HG03135 (cell line): ENCODE data around the gene INSIG2.

Experiments used
- ATAC-seq: cut with Tn5 transposase; IDR thresholded peaks from one replicate; pipeline ENCODE4 v1.9.1; 2021; ENCODE audit warnings: mild to moderate bottlenecking, moderate library complexity; ENCODE audit not compliant: unreplicated experiment

Gene INSIG2

GRCh38 chr2:118088051-118089024 lies at the start of gene INSIG2:
TSS of gene INSIG2 (plus strand) at chr2:118088471. CDS start at chr2:118096557, 8,086 bp downstream.
- peak; percentile 97 for ATAC-seq

DNA sequence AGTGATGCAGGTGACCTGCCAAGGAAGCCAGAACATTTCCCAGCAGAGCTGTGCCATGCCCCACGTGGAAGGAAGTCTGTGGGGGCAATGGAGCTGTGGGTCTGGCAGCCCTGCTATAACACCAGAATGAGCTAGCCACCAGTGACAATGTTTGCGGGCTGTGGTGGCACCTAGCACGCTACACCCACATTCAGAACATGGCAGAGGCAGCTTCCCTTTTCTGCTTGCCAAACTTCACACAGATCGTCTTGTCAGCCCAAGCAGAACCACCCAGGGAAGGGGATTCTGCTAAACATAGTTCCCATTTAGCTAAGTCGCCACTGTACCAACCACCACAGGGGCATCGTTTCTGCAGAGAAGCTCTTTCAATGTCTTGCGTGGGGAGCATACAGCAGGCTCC lies 47.4 kb upstream of the INSIG2 start:
- ATAC-seq, result no peak

GRCh38 chr2:118044103-118044716 lies 44.1 kb upstream of the INSIG2 start:
- no peak for ATAC-seq

DNA sequence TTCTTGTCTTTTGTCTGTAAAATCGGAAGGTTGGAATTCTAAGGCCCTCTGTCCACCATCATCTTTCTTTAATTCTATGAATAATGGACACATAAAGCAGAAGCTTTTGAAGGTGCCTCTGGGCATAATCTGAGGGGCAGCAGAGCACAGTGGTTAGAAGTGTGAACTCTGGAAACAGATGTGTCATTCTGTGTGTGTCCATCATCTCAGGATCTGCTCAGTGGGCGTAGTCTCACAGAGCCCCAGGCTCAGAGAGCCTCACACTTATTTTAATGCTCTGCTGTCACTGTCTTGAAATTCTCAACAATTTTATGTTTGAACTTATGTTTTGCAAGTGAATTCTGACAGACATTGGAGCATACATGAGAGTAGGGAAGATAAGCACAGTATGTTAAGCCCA lies 43.4 kb upstream of the INSIG2 start:
- no peak for ATAC-seq

DNA sequence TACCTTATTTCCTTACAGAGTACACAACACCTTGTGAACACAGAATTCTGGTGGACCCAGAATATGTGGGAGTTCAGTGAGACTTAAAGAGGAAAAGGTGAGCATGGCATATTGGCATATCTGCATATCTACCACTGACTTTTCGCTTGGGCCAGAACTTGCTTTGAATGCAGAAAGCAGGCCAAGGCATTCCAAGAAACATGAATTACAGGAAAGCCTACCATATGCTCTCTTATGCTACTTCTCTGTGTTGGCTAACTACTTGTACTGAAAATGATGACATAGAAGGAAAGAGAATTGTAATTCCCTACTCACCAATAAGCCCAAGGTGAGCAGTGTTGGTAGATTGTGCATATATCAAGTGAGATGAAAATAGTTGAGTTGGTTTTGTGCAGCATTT lies 43.0 kb upstream of the INSIG2 start:
- ATAC-seq, result no peak

GRCh38 chr2:118046634-118047210 lies 41.5 kb upstream of the INSIG2 start:
- ATAC-seq, result no peak

DNA sequence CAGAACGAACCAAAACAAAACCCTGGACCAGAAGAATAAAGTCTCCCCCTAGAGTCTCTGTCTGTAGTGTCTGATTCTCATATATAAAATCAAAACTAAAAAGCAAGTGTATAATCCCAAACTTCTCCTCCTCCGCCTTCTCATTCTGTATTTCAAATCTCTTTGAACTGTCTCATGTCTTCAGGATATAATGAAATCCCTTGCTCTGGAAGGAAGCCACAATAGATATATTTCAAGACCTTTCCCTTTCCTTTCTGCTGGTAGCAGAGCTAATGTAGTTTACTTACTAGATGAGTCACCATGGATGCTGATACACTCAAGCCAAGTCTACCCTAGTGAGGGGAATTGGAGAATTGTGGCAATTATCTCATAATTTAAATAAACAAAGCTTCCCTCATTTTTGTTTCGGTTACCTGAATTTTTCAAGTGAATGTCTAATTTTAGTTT lies 40.9 kb upstream of the INSIG2 start:
- ATAC-seq, result no peak

GRCh38 chr2:118048401-118048800 lies 39.9 kb upstream of the INSIG2 start:
- no peak for ATAC-seq

DNA sequence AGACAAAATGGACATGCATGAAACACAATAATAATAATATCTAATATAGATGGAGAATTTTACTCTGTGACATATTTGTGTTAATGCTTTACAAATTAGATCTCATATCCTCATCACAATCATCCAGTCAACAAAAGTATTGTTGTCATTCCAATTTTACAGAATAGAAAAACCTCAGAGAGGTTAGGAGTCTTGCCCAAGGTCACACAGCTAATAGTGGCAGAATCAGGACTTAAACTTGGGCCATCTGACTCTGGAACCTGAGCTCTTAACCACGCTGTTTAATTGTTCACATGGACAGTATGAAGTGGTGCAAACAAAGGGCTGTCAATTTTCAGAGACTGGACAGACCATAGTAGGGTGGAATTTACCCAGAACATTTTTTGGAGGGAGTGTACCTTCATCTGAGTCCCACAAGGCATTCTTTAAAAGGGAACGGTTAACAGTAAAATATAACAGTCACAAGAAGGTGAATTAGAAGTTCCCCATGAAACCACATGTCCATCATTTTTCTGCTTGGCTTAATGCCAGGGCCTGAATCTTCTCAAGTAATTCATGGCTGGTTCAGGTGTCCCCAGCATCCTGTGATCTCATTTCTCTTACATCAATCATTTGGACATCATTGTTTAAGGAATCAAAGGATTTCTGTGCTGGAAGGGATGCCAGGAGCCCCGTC lies 39.0 kb upstream of the INSIG2 start:
- ATAC-seq, result no peak

- no peak for ATAC-seq
These were observed 38.5 kb upstream of the INSIG2 start for GRCh38 chr2:118049816-118050140.

DNA sequence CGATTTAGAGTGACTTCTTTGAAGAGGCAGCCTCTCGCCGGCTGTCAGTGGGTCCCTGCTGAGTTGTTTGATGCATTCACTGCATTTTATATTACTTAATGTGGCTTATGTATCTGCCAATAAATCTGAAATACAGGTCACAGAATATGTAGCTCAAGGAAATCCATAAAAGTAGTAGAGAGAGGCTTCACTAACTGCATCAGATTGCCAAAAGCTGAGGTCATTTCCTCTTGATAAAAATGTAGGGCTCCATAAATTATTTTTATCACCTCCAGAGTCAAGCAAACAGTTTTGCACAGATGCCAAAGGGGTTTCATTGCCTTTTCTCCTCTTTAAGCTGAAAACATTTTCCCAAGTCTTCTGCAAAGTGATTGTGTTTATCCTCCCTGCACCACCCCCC lies 37.9 kb upstream of the INSIG2 start:
- ATAC-seq, result no peak

GRCh38 chr2:118050974-118051373 lies 37.3 kb upstream of the INSIG2 start:
- ATAC-seq, result no peak

- ATAC-seq, result no peak
These were observed 36.4 kb upstream of the INSIG2 start for GRCh38 chr2:118051826-118052358.

DNA sequence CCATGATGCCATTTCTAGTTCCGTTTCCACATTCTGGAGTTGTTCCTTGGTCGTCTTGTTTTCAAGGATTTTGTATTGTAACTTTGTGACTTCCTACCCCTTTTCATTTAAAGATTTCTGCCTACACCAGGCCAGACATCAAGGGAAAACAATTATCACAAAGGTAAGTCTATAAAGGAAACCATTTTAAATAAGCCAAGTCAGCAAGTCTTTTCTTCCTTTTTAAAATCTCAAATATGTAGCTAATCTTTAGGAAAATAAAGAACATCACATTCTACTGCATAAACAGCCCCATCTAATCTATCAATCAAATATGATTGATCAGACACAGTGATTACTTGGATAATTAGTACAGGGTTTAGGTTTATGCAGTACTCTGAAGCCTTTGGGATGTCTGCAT lies 35.8 kb upstream of the INSIG2 start:
- no peak for ATAC-seq

GRCh38 chr2:118053681-118054080 lies 34.6 kb upstream of the INSIG2 start:
- no peak for ATAC-seq

DNA sequence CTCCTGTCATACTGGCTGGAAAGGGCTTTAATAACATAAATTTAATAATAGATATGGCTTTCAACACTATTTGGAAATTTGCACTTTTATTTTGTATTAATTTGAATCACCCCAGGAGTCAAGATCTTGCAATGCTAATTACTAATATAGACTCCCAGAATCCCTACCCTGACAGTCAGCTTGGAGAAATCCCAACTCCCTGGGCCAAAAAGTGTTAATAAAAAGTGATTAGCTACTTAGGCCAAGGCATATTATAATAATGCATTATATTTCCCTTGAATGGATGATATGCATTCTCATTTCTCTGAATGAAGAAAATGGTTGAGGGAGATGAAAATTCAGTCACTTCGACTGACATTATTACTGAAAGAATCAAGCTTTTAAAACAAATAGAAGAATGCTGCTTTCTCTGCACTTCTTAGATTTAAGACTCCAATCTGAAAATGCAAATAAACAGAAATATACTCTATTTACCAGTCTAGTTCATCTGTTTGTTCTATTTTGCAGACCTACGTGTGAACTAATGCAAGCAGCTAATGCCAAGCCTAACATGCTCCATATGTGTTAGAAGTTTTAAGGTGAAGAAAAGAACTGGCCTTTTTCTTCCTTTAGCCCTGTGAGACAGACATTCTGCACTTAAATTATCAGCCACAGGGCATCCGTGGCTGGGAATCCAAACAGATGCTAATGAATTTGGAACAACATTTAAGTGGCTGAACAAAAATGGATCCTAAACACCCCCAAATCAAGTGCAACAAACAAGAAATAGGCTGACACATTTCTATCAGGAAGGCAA lies 33.9 kb upstream of the INSIG2 start:
- ATAC-seq, result no peak

DNA sequence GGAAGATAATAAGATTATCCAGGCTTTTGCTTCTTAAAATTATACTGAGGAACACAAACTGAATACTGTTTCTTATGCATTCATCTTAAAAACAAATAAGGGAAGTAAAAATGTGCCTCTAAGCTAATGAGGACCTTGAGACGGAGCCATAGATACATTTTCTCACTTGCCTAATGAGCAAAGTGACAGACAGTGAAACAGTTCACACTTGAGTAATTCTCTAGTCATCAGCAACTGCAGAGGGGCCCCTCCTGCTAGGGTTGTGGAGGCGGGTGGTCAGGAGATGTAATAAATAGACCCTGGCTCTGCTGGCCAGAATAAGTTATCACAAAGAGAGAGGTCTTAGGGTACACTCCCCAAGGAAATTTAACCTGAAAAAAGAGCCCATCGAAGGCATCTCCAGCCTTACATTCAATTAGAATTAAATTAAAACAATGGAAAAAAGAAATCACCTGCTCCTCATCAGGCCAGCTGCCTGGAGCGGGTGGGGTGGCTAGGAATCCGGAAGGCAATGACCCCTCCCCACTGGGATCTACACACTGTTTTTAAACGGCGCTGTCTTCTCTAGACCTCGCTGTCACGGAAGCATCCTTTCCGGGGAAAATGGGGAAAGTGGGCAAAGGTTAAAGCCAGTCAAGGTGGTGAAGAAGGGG lies 32.6 kb upstream of the INSIG2 start:
- peak; percentile 81 for ATAC-seq

DNA sequence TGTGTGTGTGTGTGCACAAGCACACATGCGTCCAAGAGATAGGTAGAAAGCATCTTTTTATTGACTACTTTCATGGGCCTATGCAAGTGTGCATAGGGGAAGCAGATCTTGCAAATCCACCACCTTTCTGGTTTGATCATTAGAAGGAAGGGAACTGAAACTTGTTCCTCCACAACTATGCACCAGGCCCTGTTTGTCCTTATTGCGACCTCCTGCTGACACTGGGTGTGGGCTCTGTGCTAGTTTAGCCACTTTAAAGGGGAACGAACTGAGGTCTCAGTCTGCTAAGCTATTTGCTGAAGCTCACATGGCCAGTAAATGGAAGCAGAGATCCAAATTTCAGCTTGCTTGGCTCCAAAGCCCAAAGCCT lies 32.1 kb upstream of the INSIG2 start:
- ATAC-seq, result peak; percentile 92

DNA sequence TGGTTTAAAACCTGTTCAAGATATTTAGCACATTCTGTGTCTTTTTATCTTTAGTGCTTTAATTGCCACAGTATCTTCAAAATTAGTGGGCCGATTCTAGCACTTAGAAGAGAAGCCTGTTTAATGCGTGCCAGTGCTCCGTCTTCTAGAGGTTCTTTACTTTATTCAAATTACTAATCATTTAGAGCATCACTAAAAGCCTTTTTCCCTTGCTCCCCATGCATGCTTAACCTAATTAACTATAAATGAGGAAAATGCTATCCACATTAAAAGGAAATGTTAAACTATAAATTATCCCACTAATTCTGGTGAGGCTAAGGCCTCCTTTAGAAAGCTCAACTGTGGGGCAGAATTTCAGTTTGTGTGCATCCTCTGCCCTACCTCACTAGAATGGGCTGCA lies 31.5 kb upstream of the INSIG2 start:
- no peak for ATAC-seq

DNA sequence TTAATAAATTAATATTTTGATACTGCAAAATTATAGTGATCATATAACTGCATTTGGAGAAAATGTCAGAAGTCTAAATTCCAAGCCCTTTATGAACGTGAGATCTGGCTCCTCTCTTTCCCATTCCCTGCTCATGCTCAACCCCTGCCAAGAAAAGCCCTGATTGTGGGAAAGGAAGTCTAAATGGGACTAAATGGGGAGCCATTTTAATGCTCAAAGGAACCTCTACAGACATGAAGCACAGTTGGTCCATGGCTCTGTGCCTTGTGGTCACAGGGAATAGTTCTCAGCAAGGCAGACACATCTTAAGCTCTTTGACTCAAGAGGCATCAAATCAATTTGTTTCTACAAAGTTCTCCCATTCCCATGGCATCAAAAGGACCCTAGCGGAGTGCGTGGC lies 29.3 kb upstream of the INSIG2 start:
- ATAC-seq, result no peak
